Neural crest cell (in vitro differentiated cells): ENCODE measurements around the gene HNF1A. TPM values are rescaled to one million over a fixed set of nuclear protein-coding genes. Genes with fewer than 3 reads are reported as not detected.
A peak's percentile ranks its signal among the peaks of the same experiment; 100 is the strongest.

Source experiments
- DNase-seq: peaks from one replicate; pipeline ENCODE4 v3.0.0; 2021; ENCODE audit warnings: low read depth, mixed read lengths, low spot score
- H3K27ac Mint-ChIP-seq: one replicate; pipeline ENCODE4 v1.8.0; 2021; ENCODE audit warnings: mild to moderate bottlenecking, mixed read lengths; ENCODE audit not compliant: unreplicated experiment
- H3K27me3 Mint-ChIP-seq: 2 replicates; pipeline ENCODE4 v1.8.0; 2021; ENCODE audit warnings: low read depth, mild to moderate bottlenecking, mixed read lengths
- H3K36me3 Mint-ChIP-seq: 2 replicates; pipeline ENCODE4 v1.8.0; 2021; ENCODE audit warnings: low read depth, mild to moderate bottlenecking, mixed read lengths
- H3K4me1 Mint-ChIP-seq: 2 replicates; pipeline ENCODE4 v1.8.0; 2021; ENCODE audit warnings: mixed read lengths
- H3K4me3 Mint-ChIP-seq: one replicate; pipeline ENCODE4 v1.8.0; 2021; ENCODE audit warnings: mild to moderate bottlenecking, mixed read lengths
- H3K9me3 Mint-ChIP-seq: 2 replicates; pipeline ENCODE4 v1.8.0; 2021; ENCODE audit warnings: mixed read lengths
- CTCF ChIP-seq: fragments of 200-600 bp; sonication (generic); conservative IDR thresholded peaks from 2 replicates; pipeline ENCODE4 v1.5.0; 2021; ENCODE audit warnings: antibody characterized with exemption, mild to moderate bottlenecking
- total RNA-seq: library from RNA; stranded (reverse); gene quantifications from 2 replicates; pipeline ENCODE4 v1.2.1, GENCODE V29; 2021

Gene HNF1A
- total RNA-seq, 1 donor from 2014 or later = not detected

- H3K27ac Mint-ChIP-seq = no peak overlapping the region
- no peak for DNase-seq
- no peaks in the 10 kb centered on the region for H3K27me3 Mint-ChIP-seq
- no peaks in the 10 kb centered on the region for H3K4me1 Mint-ChIP-seq
- peaks cover 9% of the 10 kb centered on the region for H3K36me3 Mint-ChIP-seq
- no peak for TF ChIP-seq CTCF
- no peak overlapping the region for H3K4me3 Mint-ChIP-seq
- H3K9me3 Mint-ChIP-seq = no peaks in the 10 kb centered on the region
Observed at GRCh38 chr12:121008347-121009098, 30.2 kb downstream of the HNF1A start.

GRCh38 chr12:121009741-121010140, 31.4 kb downstream of the HNF1A start:
- TF ChIP-seq CTCF = peak; percentile 68
- peak; percentile 14 for DNase-seq
- H3K27me3 Mint-ChIP-seq = no peaks in the 10 kb centered on the region
- no peaks in the 10 kb centered on the region for H3K9me3 Mint-ChIP-seq
- H3K27ac Mint-ChIP-seq = no peak overlapping the region
- peaks cover 6% of the 10 kb centered on the region for H3K36me3 Mint-ChIP-seq
- H3K4me1 Mint-ChIP-seq = no peaks in the 10 kb centered on the region
- H3K4me3 Mint-ChIP-seq = peak overlapping the region; percentile 24

- no peak for DNase-seq
- Mint-ChIP-seq H3K36me3 (peaks cover 2% of the 10 kb centered on the region), H3K4me3 (no peak overlapping the region), H3K4me1 (peaks cover 10% of the 10 kb centered on the region), H3K27ac (no peak overlapping the region), H3K27me3 (no peaks in the 10 kb centered on the region), H3K9me3 (no peaks in the 10 kb centered on the region)
- no peak for TF ChIP-seq CTCF
Observed at GRCh38 chr12:121010860-121011259, 32.5 kb downstream of the HNF1A start.

- no peak for DNase-seq
- Mint-ChIP-seq H3K27ac (no peak overlapping the region), H3K36me3 (peaks cover 2% of the 10 kb centered on the region), H3K9me3 (no peaks in the 10 kb centered on the region), H3K4me1 (peaks cover 15% of the 10 kb centered on the region), H3K27me3 (no peaks in the 10 kb centered on the region), H3K4me3 (no peak overlapping the region)
- no peak for TF ChIP-seq CTCF
Observed at GRCh38 chr12:121011820-121012219, 33.5 kb downstream of the HNF1A start.

- Mint-ChIP-seq H3K27ac (no peak overlapping the region), H3K36me3 (peaks cover 2% of the 10 kb centered on the region), H3K9me3 (no peaks in the 10 kb centered on the region), H3K27me3 (no peaks in the 10 kb centered on the region), H3K4me1 (peaks cover 15% of the 10 kb centered on the region), H3K4me3 (peak overlapping the region; percentile 80)
- DNase-seq = no peak
- TF ChIP-seq CTCF = peak; percentile 22
Observed at GRCh38 chr12:121013715-121014114, 35.4 kb downstream of the HNF1A start.
